IPS DF 4.7 (cell line): Measurements from ENCODE around the gene SERPINA9.
"Not testable (repeated sequence)": the region's sequence is repeated elsewhere in the genome, so short reads cannot be mapped to it uniquely, and the experiment has no call there.

Source experiments
- DNase-seq: peaks from one replicate; pipeline ENCODE4 v3.0.0-alpha.2; 2013; ENCODE audit warnings: low spot score; ENCODE audit errors: extremely low read depth

Gene SERPINA9, protein sequence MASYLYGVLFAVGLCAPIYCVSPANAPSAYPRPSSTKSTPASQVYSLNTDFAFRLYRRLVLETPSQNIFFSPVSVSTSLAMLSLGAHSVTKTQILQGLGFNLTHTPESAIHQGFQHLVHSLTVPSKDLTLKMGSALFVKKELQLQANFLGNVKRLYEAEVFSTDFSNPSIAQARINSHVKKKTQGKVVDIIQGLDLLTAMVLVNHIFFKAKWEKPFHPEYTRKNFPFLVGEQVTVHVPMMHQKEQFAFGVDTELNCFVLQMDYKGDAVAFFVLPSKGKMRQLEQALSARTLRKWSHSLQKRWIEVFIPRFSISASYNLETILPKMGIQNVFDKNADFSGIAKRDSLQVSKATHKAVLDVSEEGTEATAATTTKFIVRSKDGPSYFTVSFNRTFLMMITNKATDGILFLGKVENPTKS

DNA sequence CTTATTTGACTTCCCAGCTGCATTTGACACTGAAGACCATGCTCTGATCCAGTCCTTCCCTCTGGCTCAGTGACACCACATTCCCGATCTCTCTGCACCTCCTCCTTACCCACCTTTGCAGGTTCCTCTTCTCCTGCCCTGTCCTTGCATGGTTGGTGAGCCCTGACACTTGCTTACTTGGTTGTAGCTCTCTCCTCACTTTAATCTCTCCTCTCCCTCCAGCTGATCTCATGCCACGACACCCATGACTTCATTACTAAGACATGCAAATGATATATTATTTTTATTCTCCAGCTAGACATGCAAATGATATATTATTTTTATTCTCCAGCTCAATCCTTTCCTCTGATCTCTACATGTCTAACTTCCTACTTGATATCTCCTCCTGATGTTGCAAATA is at the start of gene SERPINA9:
SERPINA9 (minus strand) TSS at position 175 of the 400 bp plus-strand sequence. CDS start 6,357 bp downstream, outside the sequence.
- no peak for DNase-seq

DNA sequence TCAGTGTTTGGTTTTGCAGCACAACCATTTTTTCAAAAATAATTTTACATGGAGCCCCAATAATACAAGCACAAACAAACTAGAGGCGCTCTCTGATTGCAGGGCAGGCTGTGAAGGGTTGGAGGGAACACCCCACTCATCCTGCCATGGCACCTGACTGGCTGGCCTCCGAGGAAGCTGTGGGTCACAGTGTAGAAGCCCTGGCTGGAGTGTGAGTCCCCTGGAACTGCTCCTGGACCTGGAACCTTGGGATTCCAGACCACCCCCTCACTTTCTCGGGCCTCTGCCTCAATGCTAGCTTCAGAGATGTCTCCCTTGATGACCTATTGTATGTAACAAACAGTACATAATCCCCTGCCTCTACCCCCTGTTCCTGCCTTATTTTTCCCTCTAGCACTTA is 48.1 kb upstream of the SERPINA9 start:
- no peak for DNase-seq

DNA sequence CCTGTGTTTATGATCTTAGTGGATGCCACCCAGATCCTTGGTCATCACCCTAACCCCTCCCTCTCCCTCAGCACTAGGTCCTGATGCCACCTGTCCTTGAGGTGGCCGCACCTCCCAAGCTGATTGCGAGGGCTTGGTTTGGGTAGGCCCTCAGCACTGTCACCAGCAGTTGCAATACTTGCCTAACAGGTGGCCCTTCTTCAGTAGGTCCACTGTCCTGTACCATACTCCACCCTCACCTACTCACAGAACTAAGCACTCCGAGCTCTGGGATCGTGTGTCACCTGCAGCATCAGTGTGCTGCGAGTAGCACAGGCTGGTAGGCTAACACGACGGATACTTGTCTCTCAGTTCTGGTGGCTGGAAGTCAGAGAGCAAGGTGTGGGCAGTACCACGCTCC is 47.3 kb upstream of the SERPINA9 start:
- no peak for DNase-seq

DNA sequence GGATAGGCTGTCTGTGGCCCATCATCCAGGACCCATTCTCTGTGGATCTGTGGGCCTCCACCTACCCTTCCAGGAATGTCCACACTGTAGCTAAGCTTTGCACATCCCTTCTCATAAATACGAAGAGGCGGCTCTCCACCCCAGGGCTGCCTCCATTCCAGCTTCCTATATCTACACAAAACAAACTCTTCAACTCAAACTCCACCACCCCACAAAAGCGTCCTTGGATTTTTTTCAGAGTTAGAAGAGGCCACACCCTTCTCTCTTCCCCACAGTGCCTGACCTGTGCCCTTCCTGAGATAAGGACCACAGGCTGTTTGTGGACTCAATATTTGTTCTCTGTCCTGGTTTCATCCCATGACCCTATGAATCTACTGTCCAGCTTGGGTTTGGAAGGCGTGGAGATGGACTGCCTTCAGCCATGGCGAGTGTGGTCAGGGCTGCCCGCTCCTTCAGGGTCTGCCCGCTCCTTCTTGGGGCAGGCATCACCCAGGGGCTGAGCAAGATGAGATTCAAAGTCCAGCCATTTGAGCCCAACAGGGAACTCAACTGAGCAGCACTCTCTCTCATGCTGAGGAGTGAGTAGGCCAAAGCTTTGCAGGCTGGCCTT is 46.2 kb upstream of the SERPINA9 start:
- DNase-seq: no peak

DNA sequence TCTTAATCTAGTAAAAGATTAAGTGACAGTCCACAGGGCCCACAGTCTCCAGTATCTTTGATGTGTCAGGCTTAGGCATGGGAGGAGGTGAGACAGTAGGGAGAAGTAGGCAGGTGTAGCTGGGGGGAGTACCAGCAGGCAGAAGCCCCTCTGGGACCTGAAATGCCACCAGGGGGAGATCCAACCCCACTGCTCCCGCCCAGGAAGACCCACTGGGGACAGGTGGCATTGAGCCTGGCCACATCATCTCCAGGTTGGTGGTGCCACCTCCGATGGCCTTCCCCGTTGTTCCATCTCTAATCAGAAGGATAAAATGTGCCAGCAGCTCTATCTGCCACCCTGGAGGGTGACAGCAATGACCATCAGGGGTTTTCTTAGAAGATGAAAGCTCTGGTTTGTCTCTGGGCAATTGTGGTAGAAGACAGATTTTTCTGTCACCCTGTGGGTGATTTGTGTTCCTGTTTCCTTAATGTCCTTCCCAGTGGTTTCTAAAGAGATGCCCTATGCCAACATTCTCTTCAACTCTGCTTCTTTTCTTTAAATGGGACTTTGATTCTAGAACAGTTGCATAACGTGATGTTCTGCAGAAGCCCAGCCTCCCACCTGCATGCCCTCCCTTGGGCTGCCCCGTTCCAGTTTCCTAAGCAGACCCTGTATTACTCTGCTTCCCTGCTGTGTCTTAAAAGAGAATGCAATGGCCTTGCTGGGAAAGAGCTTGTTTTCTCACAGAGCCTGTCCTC is 45.5 kb upstream of the SERPINA9 start:
- no peak for DNase-seq

DNA sequence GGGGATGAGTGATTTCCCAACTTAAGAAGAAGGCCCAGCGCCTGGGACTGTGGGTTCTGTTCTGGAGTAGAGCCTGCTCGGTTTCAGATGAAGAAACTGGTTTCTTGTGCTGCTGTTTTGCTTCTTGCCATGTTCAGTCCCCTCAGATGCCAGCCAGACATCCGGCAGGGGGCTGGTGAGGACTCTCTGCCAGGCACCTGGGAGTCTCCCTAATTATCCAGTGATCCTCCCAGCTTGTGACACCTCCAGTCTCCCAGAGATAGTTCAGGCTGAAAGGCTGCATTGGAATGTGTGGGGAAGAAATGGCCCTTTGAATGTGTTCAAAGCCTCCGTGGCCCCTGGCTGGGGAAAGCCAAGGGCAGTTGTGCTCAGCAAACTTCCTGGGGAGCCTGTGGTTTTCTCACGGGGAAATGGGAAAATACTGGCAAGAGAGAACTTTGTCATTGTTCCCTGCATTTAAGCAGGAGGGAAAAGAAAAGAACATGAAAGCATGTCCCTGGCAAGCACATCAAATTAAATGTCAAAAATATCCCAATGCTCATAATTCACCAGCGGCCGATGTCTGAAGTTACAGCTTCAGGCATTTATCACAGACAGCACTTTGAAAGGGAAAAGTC is 41.8 kb upstream of the SERPINA9 start:
- no peak for DNase-seq

DNA sequence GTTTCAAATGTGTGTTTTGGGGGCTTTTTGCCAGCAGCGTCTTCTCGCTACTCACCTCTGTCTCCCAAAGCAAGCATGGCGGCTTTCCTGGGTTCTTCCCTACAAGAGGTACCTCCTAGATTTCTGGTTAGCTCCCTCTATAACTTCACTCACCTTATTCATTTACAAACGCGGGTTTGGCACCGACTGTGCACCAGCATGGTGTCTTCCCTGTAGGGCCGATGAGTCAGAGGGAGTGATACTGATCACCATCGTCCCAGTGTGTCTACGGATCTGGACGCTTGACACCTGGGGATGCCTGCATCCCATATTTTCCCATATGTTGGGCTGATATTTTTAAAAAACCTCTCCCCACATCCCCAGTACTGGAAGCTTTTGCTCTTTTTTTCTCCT is 41.2 kb upstream of the SERPINA9 start:
- no peak for DNase-seq

DNA sequence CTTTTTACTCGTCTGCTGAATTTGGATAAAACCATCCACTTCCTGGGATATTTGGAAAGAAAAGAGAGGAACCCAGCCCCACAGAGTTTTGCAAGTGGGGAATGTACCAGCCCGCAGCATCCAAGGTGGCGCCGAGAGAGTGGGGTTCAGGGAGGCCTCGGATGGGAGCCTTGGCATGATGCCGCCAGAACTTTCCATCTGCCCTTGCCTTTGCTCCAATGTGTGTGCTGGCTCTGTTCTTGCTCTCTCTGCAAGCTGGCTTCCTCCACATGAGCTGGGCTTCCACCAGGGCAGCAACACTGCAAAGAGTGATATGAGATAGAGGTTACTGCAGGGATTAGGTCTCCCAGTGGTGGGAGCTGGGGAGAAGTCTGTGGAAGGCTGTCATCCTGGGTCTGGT is 39.9 kb upstream of the SERPINA9 start:
- DNase-seq: no peak

DNA sequence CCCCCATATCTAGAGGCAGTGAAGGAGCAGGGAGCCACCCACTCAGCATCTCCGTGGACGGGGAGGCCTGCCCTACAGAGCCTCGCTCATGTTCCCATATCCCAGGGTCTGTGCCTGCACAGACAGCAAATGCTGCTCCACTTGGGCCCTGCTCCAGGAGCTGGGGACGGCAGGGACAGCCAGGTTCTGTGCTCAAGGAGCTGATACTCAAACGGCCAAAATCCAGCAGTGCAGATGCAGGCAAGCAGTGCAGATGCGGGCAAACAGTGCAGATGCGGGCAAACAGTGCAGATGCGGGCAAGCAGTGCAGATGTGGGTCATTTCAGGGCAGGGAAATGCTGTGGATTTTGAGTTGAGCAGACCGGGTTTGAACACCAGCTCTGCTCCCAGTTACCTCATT is 39.4 kb upstream of the SERPINA9 start:
- no peak for DNase-seq

DNA sequence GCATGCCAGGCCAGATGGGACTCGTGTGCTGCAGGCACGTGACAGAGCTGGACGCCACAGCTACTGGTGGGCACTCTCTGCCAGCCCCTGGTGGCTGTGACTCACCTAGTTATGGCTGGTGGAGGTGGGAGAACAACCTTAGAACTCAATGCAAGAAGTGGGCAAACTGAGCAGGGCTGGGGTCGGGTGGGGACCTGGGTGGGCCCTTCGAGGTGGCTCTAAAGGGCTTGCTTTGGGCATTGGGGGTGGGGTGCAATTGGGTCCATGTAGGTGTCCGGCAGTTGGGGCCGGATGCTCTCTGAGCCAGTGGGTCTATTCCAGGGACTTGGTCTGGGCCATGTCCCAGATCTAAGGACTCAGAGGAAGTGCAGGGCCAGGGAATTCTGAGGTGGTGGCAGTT is 38.4 kb upstream of the SERPINA9 start:
- no peak for DNase-seq

DNA sequence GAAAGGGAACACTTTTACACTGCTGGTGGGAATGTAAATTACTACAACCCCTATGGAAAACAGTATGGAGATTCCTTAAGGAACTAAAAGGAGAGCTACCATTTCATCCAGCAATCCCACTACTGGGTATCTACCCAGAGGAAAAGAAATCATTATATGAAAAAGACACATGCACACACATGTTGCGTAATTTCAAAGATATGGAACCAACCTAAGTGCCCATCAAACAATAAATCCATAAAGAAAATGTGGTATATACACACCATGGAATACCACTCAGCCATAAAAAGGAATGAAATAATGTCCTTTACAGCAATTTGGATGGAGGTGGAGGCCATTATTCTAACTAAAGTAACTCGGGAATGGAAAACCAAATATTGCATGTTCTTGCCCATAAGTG is 34.5 kb upstream of the SERPINA9 start:
- not testable (repeated sequence) for DNase-seq

DNA sequence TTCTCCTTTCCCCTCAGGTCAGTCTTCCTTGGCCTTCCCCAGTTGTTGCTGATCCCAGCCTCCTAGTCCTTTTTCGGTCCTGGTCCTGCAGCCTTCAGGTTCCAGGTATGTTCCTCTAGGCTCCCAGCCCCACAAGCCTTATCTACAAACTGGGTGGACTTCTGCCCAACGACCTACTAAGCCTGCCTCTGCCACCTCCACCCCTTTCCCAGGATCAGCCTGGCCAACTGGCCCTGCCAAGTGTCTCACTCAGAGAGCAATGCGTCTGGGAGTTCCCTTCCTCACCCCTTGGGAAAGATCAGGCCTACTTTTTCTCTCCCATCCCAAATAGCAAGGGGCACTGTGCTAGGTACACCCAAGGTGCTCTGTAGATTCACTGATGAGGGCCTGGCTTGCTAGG is 33.4 kb upstream of the SERPINA9 start, which contains the start of gene SERPINA12:
SERPINA12 (minus strand) TSS at position 114 of the 400 bp plus-strand sequence. CDS start 11,072 bp downstream, outside the sequence.
- DNase-seq: no peak

DNA sequence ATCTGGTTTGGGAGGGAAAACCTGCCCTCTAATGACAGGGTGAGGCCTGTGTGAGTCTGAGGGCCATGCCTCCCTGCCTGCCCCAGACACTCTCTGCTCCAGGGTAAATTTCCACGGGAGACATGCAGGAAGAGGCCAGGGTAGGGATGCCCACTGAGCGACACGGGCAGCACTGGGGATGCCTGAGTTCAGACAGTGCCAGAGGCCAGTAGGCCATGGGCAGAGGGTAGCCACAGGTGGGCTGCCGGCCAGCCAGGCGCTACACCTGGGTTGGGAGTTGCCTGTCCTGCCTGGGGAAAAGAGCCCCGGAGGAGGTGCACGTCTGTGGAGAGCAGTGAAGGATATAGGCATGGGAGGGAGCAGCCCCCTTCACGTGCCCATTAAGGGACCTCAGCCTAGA is 29.6 kb upstream of the SERPINA9 start:
- no peak for DNase-seq

DNA sequence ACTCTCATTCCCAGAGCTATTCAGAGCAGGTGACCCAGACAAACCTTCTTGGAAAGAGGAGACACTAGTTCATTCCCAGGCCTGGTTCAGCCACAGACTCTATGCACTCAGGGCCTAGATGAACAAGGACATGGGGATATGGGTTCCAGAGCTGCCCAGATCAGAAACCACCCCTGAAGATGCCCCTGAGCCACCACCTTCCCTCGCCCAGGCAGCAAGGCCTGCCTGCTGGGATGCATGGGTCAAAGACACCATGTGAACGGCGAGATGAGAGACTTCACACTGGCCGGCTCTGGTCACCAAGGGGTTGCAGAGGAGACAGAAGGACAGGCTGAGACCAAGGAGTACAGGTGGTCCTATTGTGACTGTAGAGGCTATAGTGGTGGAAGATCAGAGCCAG is 29.2 kb upstream of the SERPINA9 start:
- DNase-seq: no peak

DNA sequence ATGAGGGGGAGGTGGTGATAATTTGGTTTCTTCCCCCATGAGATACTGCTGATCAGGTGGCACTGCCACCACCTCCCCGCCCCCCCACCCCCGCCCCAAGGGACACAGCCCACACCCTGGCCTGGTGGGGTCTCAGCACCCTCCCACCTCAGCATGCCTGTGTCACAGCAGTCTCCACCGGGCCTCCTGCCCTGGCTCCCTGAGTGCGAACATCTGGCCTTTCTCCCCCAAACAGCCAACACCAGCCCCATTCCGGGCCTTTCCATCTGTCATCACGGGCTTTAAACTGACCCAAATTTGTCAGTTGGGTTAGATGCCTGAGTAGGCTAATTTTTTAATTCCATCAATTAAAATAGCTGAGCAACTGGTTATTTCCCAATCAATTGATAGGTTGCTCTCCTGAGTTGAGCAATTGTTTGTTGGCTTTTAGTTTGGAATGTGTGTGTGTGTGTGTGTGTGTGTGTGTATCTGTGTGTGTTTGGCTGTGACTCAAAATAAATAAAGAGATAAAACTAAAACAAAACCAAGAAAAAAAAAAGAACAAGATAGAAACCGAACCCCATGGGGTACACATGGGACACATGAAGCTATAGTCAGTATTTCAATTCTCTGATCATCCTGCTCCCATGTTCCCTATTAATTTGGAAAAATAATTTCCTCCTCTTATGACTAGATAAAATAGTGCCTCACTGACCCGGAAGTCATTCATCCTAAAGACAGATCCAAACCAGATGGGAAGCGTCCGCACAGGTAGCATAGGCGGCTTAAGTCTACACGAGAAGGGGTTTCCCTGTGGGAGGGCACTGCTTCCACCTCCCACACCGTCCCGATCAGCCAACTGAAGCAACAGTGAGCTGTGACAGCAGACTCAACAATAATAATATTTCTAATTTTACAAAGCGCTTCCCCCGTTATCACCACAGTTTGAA is 25.9 kb upstream of the SERPINA9 start:
- DNase-seq: no peak

DNA sequence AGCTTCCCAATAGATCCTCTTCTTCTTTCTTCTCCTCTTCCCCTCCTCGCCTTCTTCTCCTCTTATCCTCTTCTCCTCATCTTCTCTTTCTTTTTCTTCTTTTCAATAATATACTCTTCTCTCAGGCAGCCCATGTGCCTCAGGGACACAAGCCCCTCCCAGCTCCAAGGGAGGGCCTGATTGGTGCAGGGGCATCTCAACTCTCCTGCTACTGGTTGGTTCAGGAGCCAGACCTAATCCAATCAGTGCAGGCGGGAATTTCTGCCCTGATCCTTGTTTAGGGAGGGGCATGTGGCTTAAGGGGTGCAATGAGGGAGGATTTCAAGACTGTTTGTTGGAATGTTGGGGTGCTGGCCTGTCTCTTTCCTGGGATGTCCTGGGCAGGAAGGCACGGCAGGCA is 24.3 kb upstream of the SERPINA9 start:
- DNase-seq: no peak

DNA sequence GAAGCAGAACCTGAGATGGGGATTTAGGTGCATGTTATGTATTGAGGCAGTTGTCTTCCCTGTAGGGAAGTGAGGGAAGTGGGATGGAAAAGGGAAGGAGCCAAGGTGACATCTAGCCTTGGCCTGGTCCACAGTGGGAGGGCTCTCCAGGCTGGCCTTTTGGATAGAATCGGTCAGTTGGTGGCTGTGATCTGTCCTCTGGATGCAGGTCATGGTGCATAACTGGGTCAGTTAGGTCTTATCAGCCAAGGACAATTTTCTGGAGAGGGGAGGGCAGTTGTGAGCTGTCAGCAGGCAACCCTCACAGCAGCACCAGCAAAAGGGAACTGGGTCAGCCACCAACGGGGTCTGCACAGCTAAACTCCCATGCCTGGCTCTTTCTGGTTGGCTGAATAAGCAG is 23.7 kb upstream of the SERPINA9 start:
- DNase-seq: no peak

DNA sequence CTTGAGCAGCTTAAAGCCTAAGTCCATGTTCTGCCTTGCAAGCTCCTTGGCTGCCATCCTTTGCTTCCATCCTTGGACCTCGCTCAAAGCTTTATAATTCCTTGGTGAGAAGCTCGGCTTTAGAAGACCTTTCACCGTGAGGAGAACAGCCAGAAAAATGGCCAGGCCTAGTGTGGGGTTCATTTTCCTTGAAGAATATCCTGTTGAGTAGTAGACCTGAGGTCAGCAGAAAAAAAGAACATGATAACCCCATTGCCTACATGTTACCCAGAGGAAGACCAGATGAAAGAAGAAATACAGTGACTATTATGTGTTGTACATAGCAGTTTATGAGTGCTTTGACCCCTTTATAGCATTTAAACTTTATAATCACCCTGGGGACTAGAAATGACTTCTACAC is 22.2 kb upstream of the SERPINA9 start:
- DNase-seq: no peak

DNA sequence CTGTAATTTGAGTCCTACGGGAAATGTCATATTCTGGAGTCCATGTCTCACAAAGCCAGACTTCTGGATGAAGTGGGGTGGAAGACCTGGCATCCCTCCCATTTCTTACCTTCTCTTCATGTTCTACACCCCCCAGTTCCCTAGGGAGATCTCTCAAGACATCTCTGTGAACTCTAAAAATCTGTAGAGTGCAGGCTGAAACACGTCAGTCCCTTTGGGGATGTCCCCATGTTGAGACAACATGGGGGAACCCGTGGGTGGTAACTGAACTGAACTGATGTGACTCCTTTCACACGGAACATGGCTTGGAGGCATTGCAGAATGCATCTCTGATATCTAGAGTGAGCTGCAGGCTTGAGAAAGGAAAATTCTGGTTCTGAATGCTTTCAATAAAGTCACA is 18.1 kb upstream of the SERPINA9 start:
- no peak for DNase-seq

DNA sequence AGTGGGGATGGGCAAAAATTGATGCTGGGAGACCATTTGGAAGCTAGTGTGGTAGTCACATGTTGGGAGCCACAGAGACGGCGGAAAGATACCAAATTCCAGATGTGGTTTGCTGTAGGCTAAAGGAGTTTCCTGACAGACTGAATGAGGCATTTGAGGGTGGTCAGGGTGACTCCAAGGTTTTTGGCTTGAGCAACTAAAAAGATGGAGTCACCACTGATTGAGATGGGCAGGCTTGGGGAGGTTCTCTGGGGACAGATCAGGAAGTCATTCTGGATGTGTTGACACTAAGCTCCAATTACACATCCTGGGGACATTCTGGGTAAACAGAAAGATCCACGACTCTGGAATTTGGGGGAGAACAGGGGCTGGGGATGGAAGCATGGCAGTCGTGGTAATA is 15.5 kb upstream of the SERPINA9 start:
- DNase-seq: no peak

DNA sequence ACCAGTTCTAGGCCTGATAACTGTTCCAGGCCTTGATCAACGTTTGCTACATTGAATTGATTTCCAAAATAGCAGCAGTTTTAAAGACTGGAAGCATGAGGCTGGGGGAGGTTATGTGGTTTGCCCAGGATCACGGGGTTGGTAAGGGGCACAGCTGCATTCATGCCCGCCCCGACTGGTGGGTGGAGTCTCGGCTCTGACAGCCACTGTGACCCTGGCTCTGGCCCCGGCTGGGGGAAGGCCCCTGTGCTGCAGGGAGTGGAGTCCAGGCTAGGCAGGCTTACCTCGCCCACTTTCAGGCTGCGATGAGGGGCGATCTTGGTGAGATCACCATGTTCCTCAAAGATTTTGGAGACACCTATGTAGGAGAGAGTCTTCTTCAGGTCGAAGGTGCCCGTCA is 13.3 kb upstream of the SERPINA9 start:
- DNase-seq: no peak
